ENCODE data around the gene RIN2.
A peak's percentile ranks its signal among the peaks of the same experiment; 100 is the strongest.

RIN2 gene, protein sequence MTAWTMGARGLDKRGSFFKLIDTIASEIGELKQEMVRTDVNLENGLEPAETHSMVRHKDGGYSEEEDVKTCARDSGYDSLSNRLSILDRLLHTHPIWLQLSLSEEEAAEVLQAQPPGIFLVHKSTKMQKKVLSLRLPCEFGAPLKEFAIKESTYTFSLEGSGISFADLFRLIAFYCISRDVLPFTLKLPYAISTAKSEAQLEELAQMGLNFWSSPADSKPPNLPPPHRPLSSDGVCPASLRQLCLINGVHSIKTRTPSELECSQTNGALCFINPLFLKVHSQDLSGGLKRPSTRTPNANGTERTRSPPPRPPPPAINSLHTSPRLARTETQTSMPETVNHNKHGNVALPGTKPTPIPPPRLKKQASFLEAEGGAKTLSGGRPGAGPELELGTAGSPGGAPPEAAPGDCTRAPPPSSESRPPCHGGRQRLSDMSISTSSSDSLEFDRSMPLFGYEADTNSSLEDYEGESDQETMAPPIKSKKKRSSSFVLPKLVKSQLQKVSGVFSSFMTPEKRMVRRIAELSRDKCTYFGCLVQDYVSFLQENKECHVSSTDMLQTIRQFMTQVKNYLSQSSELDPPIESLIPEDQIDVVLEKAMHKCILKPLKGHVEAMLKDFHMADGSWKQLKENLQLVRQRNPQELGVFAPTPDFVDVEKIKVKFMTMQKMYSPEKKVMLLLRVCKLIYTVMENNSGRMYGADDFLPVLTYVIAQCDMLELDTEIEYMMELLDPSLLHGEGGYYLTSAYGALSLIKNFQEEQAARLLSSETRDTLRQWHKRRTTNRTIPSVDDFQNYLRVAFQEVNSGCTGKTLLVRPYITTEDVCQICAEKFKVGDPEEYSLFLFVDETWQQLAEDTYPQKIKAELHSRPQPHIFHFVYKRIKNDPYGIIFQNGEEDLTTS

DNA sequence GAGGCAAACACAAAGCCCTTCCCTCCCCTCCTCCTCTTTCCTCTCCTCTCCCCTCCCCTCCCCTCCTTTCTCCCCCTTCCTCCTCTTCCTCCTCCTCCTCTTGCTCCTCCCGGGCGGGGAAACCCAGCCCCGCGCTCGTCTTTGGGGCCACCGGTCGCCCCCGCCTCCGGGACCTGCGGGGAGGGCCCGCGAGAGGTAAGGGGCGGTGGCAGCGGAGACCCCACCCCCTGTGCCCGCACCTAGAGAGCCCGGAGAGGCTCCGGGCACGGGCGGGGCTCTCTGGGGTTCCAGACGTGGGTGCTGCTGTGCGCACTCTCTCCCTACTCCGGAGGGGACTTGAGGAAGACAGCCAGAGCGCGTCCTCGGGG is at the start of gene RIN2:
Gene RIN2, plus strand, starts transcription at position 126 of the 368 bp plus-strand sequence. CDS start 131,344 bp downstream, outside the sequence.
- TF ChIP-seq, protein P1, sequence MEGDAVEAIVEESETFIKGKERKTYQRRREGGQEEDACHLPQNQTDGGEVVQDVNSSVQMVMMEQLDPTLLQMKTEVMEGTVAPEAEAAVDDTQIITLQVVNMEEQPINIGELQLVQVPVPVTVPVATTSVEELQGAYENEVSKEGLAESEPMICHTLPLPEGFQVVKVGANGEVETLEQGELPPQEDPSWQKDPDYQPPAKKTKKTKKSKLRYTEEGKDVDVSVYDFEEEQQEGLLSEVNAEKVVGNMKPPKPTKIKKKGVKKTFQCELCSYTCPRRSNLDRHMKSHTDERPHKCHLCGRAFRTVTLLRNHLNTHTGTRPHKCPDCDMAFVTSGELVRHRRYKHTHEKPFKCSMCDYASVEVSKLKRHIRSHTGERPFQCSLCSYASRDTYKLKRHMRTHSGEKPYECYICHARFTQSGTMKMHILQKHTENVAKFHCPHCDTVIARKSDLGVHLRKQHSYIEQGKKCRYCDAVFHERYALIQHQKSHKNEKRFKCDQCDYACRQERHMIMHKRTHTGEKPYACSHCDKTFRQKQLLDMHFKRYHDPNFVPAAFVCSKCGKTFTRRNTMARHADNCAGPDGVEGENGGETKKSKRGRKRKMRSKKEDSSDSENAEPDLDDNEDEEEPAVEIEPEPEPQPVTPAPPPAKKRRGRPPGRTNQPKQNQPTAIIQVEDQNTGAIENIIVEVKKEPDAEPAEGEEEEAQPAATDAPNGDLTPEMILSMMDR (IDR thresholded peaks at IDR 0.05; ENCODE audit: low read length, missing control alignments), result no peak
- DNase-seq (ENCODE audit: low read depth), result no peak
- H3K4me3 ChIP-seq (replicated peaks; ENCODE audit: low read depth, low read length), result peak within 1 kb of the TSS; percentile 86

DNA sequence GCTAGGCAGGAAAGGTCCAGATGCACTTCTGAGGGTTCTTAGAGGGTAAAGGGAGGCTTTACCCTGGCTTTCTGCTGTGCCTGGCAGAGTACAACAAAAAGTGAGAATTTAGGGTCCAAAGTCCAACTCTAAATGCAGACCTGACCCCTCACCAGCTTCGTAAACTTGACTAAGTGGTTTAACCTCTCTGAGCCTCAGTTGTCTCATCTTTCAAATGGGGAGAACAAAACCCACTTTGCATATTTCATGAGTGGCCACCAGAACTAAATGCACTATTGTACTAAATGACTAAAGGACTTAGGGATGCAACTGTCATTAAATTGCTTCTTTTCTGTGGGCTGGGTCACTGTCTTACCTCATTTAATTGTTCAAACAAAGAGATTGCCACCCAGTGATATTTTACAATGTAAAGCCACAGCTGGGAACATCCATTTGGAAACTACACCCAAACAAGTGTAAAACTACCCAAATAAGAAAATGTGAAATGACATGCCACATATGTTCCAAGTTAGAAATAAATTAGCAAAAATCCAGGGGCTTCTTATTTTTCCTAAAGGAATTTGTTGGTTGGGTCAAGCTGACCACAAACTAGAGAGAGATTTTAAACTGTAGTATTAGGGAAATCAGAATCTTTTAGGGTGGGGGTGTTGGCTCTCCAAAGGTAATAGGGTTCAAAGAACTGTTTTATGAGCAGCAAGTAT is 48.3 kb upstream of the RIN2 start:
- no peak for DNase-seq (ENCODE audit: low read depth)
- no peak overlapping the region for H3K4me3 ChIP-seq (replicated peaks; ENCODE audit: low read depth, low read length)
- TF ChIP-seq, protein P1 (IDR thresholded peaks at IDR 0.05; ENCODE audit: low read length, missing control alignments), result no peak

DNA sequence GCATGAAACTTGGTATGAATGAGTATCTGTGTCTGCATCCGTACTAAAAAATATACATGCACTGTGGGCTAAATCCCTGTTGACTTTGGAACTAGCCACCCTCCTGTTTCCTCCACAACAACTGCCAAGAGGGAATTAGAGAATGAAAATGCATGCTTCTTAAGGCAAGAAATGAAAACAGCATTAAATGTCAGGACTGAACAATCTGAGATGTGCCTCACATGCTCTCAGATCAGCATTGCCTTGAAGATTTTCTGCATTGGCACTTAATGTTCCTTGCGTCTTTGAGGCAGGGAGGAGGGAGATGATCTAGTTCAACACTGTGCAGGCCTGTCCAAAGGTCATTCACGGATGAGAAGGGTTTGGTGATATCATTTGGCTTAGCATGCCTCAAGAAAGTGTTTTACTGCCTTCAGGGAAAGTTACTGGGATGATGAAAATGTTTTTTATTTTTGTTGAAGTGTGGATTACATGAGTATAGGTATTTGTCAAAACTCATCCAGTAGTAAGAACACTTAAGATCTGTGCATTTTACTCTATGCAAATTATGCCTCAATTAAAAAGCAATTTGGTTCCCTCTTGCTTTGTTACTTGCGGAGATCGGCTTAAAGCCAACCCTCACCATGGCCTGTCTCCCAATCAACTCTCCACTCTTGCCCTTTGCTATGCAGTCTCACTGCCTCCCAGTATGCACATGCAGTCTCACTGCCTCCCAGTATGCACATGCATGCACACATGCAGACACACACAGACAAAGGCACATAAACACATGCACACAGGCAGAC is 47.5 kb upstream of the RIN2 start:
- no peak for DNase-seq (ENCODE audit: low read depth)
- TF ChIP-seq, protein P1 (IDR thresholded peaks at IDR 0.05; ENCODE audit: low read length, missing control alignments), result no peak
- no peak overlapping the region for H3K4me3 ChIP-seq (replicated peaks; ENCODE audit: low read depth, low read length)

DNA sequence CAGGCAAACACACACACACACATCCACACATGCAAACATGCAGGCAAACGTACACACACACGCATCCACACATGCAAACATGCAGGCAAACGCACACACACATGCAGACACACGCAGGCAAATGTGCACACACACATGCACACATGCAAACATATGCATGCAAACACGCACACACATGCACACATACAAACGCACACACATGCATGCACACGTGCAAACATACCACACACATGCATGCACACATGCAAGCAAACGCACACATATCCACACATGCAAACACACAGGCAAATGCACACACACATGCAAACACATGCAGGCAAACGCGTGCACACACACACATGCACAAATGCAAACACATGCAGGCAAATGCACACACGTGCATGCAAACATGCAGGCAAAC is 46.9 kb upstream of the RIN2 start:
- TF ChIP-seq, protein P1 (IDR thresholded peaks at IDR 0.05; ENCODE audit: low read length, missing control alignments), result no peak
- DNase-seq (ENCODE audit: low read depth), result no peak
- H3K4me3 ChIP-seq (replicated peaks; ENCODE audit: low read depth, low read length), result no peak overlapping the region

DNA sequence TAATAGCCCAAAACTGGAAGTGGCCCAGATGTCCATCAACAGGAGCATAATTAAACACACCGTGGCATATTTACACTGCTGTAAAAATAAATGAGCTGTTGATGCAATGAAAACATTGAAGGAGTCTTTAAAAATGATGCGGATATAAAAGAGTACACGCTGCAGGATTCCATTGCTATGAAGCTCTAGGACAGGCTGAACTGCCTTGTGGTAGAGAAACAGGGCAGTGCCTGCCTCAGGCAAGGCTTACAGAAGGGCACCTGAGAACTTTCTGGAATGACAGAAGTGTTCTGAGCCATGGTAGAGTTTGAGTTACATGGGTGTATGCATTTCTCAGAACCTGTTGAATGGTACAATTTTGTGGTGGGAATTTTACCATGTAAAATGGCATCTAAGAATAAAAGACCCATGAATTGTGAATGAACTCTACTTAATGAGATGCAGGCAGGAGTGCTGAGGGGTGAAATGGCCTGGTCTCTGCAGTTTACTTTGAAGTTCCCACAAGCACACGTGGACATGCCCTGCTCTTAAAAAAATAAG is 45.3 kb upstream of the RIN2 start:
- H3K4me3 ChIP-seq (replicated peaks; ENCODE audit: low read depth, low read length), result no peak overlapping the region
- DNase-seq (ENCODE audit: low read depth), result no peak
- TF ChIP-seq, protein P1 (IDR thresholded peaks at IDR 0.05; ENCODE audit: low read length, missing control alignments), result no peak
